IMR-90 (cell line): ENCODE results near the gene AUTS2.

Source experiments
- CEBPB ChIP-seq: IDR thresholded peaks from 2 replicates; pipeline ENCODE4 v1.6.1; 2012; ENCODE audit warnings: low read depth, low read length, improper control_type of control experiment
- CTCF ChIP-seq: conservative IDR thresholded peaks from 2 replicates; pipeline ENCODE4 v1.5.1; 2012; ENCODE audit warnings: mild to moderate bottlenecking, low read depth, low read length, improper control_type of control experiment
- POLR2A ChIP-seq: IDR thresholded peaks from 2 replicates; pipeline ENCODE4 v1.6.1; 2012; ENCODE audit warnings: mild to moderate bottlenecking, low read depth, low read length
- RAD21 ChIP-seq: IDR thresholded peaks from 2 replicates; pipeline ENCODE4 v1.6.1; 2012; ENCODE audit warnings: low read length, improper control_type of control experiment

GRCh38 chr7:70353946-70354335 is 755.7 kb downstream of the AUTS2 start:
- TF ChIP-seq POLR2A (no peak), CTCF (no peak), CEBPB (no peak), RAD21 (no peak)
